ENCODE data around the gene PPARA. TPM values are rescaled to one million over a fixed set of nuclear protein-coding genes. Genes with fewer than 3 reads are reported as not detected.
"Not testable (repeated sequence)": the region's sequence is repeated elsewhere in the genome, so short reads cannot be mapped to it uniquely, and the experiment has no call there.

The PPARA gene
- total RNA-seq, 2 experiments from 2014 or later, result 16.0 to 22.6 TPM

GRCh38 chr22:46125816-46126765 lies 24.2 kb upstream of the PPARA start:
- Mint-ChIP-seq H3K4me3 (no peak overlapping the region), H3K36me3 (no peaks in the 10 kb centered on the region), H3K27me3 (no peaks in the 10 kb centered on the region), H3K4me1 (peaks cover 3% of the 10 kb centered on the region), H3K27ac (no peak overlapping the region), H3K9me3 (ENCODE audit: low read depth) (no peaks in the 10 kb centered on the region)
- ATAC-seq (no peak), DNase-seq (no peak)
- CTCF ChIA-PET, result no interaction called here

GRCh38 chr22:46126853-46127385 lies 23.4 kb upstream of the PPARA start:
- H3K27me3 Mint-ChIP-seq, result no peaks in the 10 kb centered on the region
- no peaks in the 10 kb centered on the region for H3K9me3 Mint-ChIP-seq (ENCODE audit: low read depth)
- H3K36me3 Mint-ChIP-seq, result no peaks in the 10 kb centered on the region
- no peak overlapping the region for H3K27ac Mint-ChIP-seq
- peaks cover 3% of the 10 kb centered on the region for H3K4me1 Mint-ChIP-seq
- no peak for ATAC-seq
- CTCF ChIA-PET, result no interaction called here
- DNase-seq, result no peak
- no peak overlapping the region for H3K4me3 Mint-ChIP-seq

GRCh38 chr22:46127556-46127955 lies 22.8 kb upstream of the PPARA start:
- ATAC-seq (no peak), DNase-seq (no peak)
- Mint-ChIP-seq H3K27ac (no peak overlapping the region), H3K4me3 (no peak overlapping the region), H3K27me3 (no peaks in the 10 kb centered on the region), H3K9me3 (ENCODE audit: low read depth) (no peaks in the 10 kb centered on the region), H3K4me1 (peaks cover 3% of the 10 kb centered on the region), H3K36me3 (no peaks in the 10 kb centered on the region)
- CTCF ChIA-PET, result no interaction called here

GRCh38 chr22:46128606-46129005 lies 21.7 kb upstream of the PPARA start:
- H3K36me3 Mint-ChIP-seq, result no peaks in the 10 kb centered on the region
- no peak overlapping the region for H3K4me3 Mint-ChIP-seq
- DNase-seq (no peak), ATAC-seq (no peak)
- no peaks in the 10 kb centered on the region for H3K27me3 Mint-ChIP-seq
- no peaks in the 10 kb centered on the region for H3K4me1 Mint-ChIP-seq
- no peaks in the 10 kb centered on the region for H3K9me3 Mint-ChIP-seq (ENCODE audit: low read depth)
- H3K27ac Mint-ChIP-seq, result no peak overlapping the region
- CTCF ChIA-PET, result interaction anchor here (0.8 to 1.3 kb wide), 2 partner anchors 12 to 122 kb away, joined by 3 read pairs; no protein-coding TSS in a partner anchor

- CTCF ChIA-PET, result interaction anchor here (1.3 kb wide), 1 partner anchor 123 kb away, joined by 3 read pairs; no protein-coding TSS in a partner anchor
- DNase-seq, result no peak
- no peaks in the 10 kb centered on the region for H3K4me1 Mint-ChIP-seq
- no peaks in the 10 kb centered on the region for H3K36me3 Mint-ChIP-seq
- no peaks in the 10 kb centered on the region for H3K27me3 Mint-ChIP-seq
- no peak overlapping the region for H3K4me3 Mint-ChIP-seq
- ATAC-seq, result no peak
- no peak overlapping the region for H3K27ac Mint-ChIP-seq
- no peaks in the 10 kb centered on the region for H3K9me3 Mint-ChIP-seq (ENCODE audit: low read depth)
Measured at GRCh38 chr22:46129390-46130041, 20.8 kb upstream of the PPARA start.

- ATAC-seq (no peak), DNase-seq (no peak)
- H3K9me3 Mint-ChIP-seq (ENCODE audit: low read depth), result no peaks in the 10 kb centered on the region
- no peaks in the 10 kb centered on the region for H3K36me3 Mint-ChIP-seq
- CTCF ChIA-PET, result no interaction called here
- H3K27ac Mint-ChIP-seq, result no peak overlapping the region
- H3K4me3 Mint-ChIP-seq, result no peak overlapping the region
- no peaks in the 10 kb centered on the region for H3K4me1 Mint-ChIP-seq
- no peaks in the 10 kb centered on the region for H3K27me3 Mint-ChIP-seq
Measured at GRCh38 chr22:46131151-46131587, 19.2 kb upstream of the PPARA start.

- not testable (repeated sequence) for DNase-seq; H3K27ac Mint-ChIP-seq; H3K9me3 Mint-ChIP-seq (ENCODE audit: low read depth); ATAC-seq; H3K36me3 Mint-ChIP-seq; H3K4me3 Mint-ChIP-seq; H3K27me3 Mint-ChIP-seq; H3K4me1 Mint-ChIP-seq
- CTCF ChIA-PET, result interaction anchor here (0.8 to 1.4 kb wide), 4 partner anchors 16 to 182 kb away, joined by 3 to 5 read pairs (median 3); partner anchors contain the start of gene GTSE1
Measured at GRCh38 chr22:46132193-46132829, 18.0 kb upstream of the PPARA start.

- Mint-ChIP-seq H3K27me3 (no peaks in the 10 kb centered on the region), H3K4me1 (no peaks in the 10 kb centered on the region), H3K27ac (no peak overlapping the region), H3K4me3 (no peak overlapping the region), H3K9me3 (ENCODE audit: low read depth) (no peaks in the 10 kb centered on the region), H3K36me3 (no peaks in the 10 kb centered on the region)
- CTCF ChIA-PET, result interaction anchor here (0.6 to 1.4 kb wide), 5 partner anchors 16 to 182 kb away, joined by 3 to 5 read pairs (median 3); no protein-coding TSS in a partner anchor
- ATAC-seq (no peak), DNase-seq (no peak)
Measured at GRCh38 chr22:46132830-46133587, 17.3 kb upstream of the PPARA start.

GRCh38 chr22:46133588-46133855 lies 16.8 kb upstream of the PPARA start:
- H3K9me3 Mint-ChIP-seq (ENCODE audit: low read depth), result no peaks in the 10 kb centered on the region
- H3K27me3 Mint-ChIP-seq, result no peaks in the 10 kb centered on the region
- H3K4me1 Mint-ChIP-seq, result no peaks in the 10 kb centered on the region
- ATAC-seq, result no peak
- H3K27ac Mint-ChIP-seq, result no peak overlapping the region
- no peak for DNase-seq
- no peaks in the 10 kb centered on the region for H3K36me3 Mint-ChIP-seq
- CTCF ChIA-PET, result interaction anchor here (0.6 to 1.4 kb wide), 5 partner anchors 127 to 181 kb away, joined by 3 to 5 read pairs (median 3); no protein-coding TSS in a partner anchor
- H3K4me3 Mint-ChIP-seq, result no peak overlapping the region

- Mint-ChIP-seq H3K9me3 (ENCODE audit: low read depth) (no peaks in the 10 kb centered on the region), H3K4me3 (no peak overlapping the region), H3K4me1 (no peaks in the 10 kb centered on the region), H3K27me3 (no peaks in the 10 kb centered on the region), H3K36me3 (no peaks in the 10 kb centered on the region), H3K27ac (no peak overlapping the region)
- DNase-seq, result no peak
- CTCF ChIA-PET, result interaction anchor here (0.6 to 2.5 kb wide), 3 partner anchors 18 to 128 kb away, joined by 3 to 6 read pairs (median 3); no protein-coding TSS in a partner anchor
- ATAC-seq, result no peak
Measured at GRCh38 chr22:46134111-46134705, 16.1 kb upstream of the PPARA start.

GRCh38 chr22:46135611-46136485 lies 14.5 kb upstream of the PPARA start:
- CTCF ChIA-PET, result interaction anchor here (1.2 to 2.5 kb wide), 2 partner anchors 14 to 129 kb away, joined by 3 to 6 read pairs; no protein-coding TSS in a partner anchor
- ATAC-seq, result no peak
- H3K4me3 Mint-ChIP-seq, result no peak overlapping the region
- no peaks in the 10 kb centered on the region for H3K9me3 Mint-ChIP-seq (ENCODE audit: low read depth)
- DNase-seq, result no peak
- peaks cover 2% of the 10 kb centered on the region for H3K4me1 Mint-ChIP-seq
- H3K36me3 Mint-ChIP-seq, result no peaks in the 10 kb centered on the region
- no peaks in the 10 kb centered on the region for H3K27me3 Mint-ChIP-seq
- no peak overlapping the region for H3K27ac Mint-ChIP-seq
